ENCODE results near the gene SRSF7. TPM values are rescaled to one million over a fixed set of nuclear protein-coding genes. Genes with fewer than 3 reads are reported as not detected.

SRSF7 gene
- total RNA-seq, 1 donor from 2014 or later: 67.6 TPM

- no peak for DNase-seq (ENCODE audit: low read depth)
- H3K36me3 ChIP-seq (ENCODE audit: control insufficient read depth, insufficient read depth, low read length): no peaks in the 10 kb centered on the region
Measured at GRCh38 chr2:38700881-38701458, 50.2 kb downstream of the SRSF7 start.

GRCh38 chr2:38700113-38700785 lies 50.9 kb downstream of the SRSF7 start:
- no peak for DNase-seq (ENCODE audit: low read depth)
- Histone ChIP-seq H3K4me3 (ENCODE audit: low read depth, low read length) (no peak overlapping the region), H3K36me3 (ENCODE audit: control insufficient read depth, insufficient read depth, low read length) (no peaks in the 10 kb centered on the region), H3K27me3 (ENCODE audit: control insufficient read depth, insufficient read depth, low read length) (no peaks in the 10 kb centered on the region)
- TF ChIP-seq CTCF (IDR thresholded peaks at IDR 0.05; ENCODE audit: insufficient read depth, low read length, poor library complexity, severe bottlenecking): no peak

More at GRCh38 chr2:38700881-38701458, 50.2 kb downstream of the SRSF7 start:
- H3K4me3 ChIP-seq (ENCODE audit: low read depth, low read length): no peak overlapping the region
- H3K27me3 ChIP-seq (ENCODE audit: control insufficient read depth, insufficient read depth, low read length): peaks cover 2% of the 10 kb centered on the region
- no peak for TF ChIP-seq CTCF (IDR thresholded peaks at IDR 0.05; ENCODE audit: insufficient read depth, low read length, poor library complexity, severe bottlenecking)

- no peak for TF ChIP-seq CTCF (IDR thresholded peaks at IDR 0.05; ENCODE audit: insufficient read depth, low read length, poor library complexity, severe bottlenecking)
- no peak for DNase-seq (ENCODE audit: low read depth)
- Histone ChIP-seq H3K27me3 (ENCODE audit: control insufficient read depth, insufficient read depth, low read length) (no peaks in the 10 kb centered on the region), H3K36me3 (ENCODE audit: control insufficient read depth, insufficient read depth, low read length) (no peaks in the 10 kb centered on the region), H3K4me3 (ENCODE audit: low read depth, low read length) (no peak overlapping the region)
Measured at GRCh38 chr2:38698467-38699003, 52.6 kb downstream of the SRSF7 start.

- H3K4me3 ChIP-seq (ENCODE audit: low read depth, low read length): no peak overlapping the region
- H3K36me3 ChIP-seq (ENCODE audit: control insufficient read depth, insufficient read depth, low read length): no peaks in the 10 kb centered on the region
- DNase-seq (ENCODE audit: low read depth): no peak
- no peaks in the 10 kb centered on the region for H3K27me3 ChIP-seq (ENCODE audit: control insufficient read depth, insufficient read depth, low read length)
- no peak for TF ChIP-seq CTCF (IDR thresholded peaks at IDR 0.05; ENCODE audit: insufficient read depth, low read length, poor library complexity, severe bottlenecking)
Measured at GRCh38 chr2:38697116-38697840, 53.9 kb downstream of the SRSF7 start.

Other genes starting within 250 kb of the SRSF7 start
- gene HNRNPLL, start 148.4 kb downstream of the SRSF7 start, total RNA-seq: 29.7 and 39.2 TPM in 2 replicates
- 10.1 and 11.1 TPM in 2 replicates for gene GALM, start 85.2 kb downstream of the SRSF7 start, total RNA-seq
- gene GEMIN6, start 26.8 kb upstream of the SRSF7 start, total RNA-seq: 3.7 and 7.1 TPM in 2 replicates
- gene DHX57, start 124.6 kb upstream of the SRSF7 start, total RNA-seq: 12.5 and 15.1 TPM in 2 replicates
- 14.1 and 22.7 TPM in 2 replicates for gene MORN2, start 124.6 kb upstream of the SRSF7 start, total RNA-seq
- 0.14 and 0.46 TPM in 2 replicates for gene ARHGEF33, start 138.5 kb upstream of the SRSF7 start, total RNA-seq

Measured in kidney epithelial cell (primary cell).